Measurements from ENCODE around the gene MXRA5.

MXRA5 gene

GRCh38 chrX:3268829-3269228 lies 77.6 kb downstream of the MXRA5 start:
- ChIA-PET CTCF (no interaction called here), POLR2A (no interaction called here)
- Histone ChIP-seq H3K27me3 (replicated peaks in 2 of 5; ENCODE audit: control insufficient read depth in 4 of 5, insufficient read depth in 5 of 5, low read length in 4 of 5) (no peaks in the 10 kb centered on the region), H3K9me3 (ENCODE audit: control extremely low read depth in 1 of 5, control insufficient read depth in 4 of 5, insufficient read depth in 2 of 5, low read depth in 1 of 5, low read length in 4 of 5) (no peaks in the 10 kb centered on the region), H3K27ac (ENCODE audit: insufficient read depth in 1 of 2, low read depth in 1 of 2, low read length in 2 of 2, poor library complexity in 1 of 2, severe bottlenecking in 2 of 2) (no peak overlapping the region), H3K36me3 (ENCODE audit: control insufficient read depth in 4 of 4, insufficient read depth in 4 of 4, low read length in 3 of 4) (no peaks in the 10 kb centered on the region), H3K4me3 (ENCODE audit: control insufficient read depth in 1 of 7, extremely low read depth in 1 of 7, insufficient read depth in 4 of 7, low read depth in 2 of 7, low read length in 6 of 7) (no peak overlapping the region), H3K4me1 (ENCODE audit: control extremely low read depth in 1 of 4, control insufficient read depth in 4 of 4, insufficient read depth in 4 of 4, low read length in 3 of 4) (no peaks in the 10 kb centered on the region)
- DNase-seq = no peak
- WGBS (ENCODE audit: insufficient coverage) = 90% methylated on average over 3 of the region's 3 CpGs

- H3K36me3 ChIP-seq (ENCODE audit: control insufficient read depth in 4 of 4, insufficient read depth in 4 of 4, low read length in 3 of 4) = no peaks in the 10 kb centered on the region
- H3K27me3 ChIP-seq (replicated peaks in 2 of 5; ENCODE audit: control insufficient read depth in 4 of 5, insufficient read depth in 5 of 5, low read length in 4 of 5) = no peaks in the 10 kb centered on the region
- POLR2A ChIA-PET = no interaction called here
- peaks cover 0 to 4% (median 0%) of the 10 kb centered on the region in 5 experiments for H3K9me3 ChIP-seq (ENCODE audit: control extremely low read depth in 1 of 5, control insufficient read depth in 4 of 5, insufficient read depth in 2 of 5, low read depth in 1 of 5, low read length in 4 of 5)
- 74% methylated on average over 2 of the region's 2 CpGs for WGBS (ENCODE audit: insufficient coverage)
- CTCF ChIA-PET = no interaction called here
- no peak overlapping the region for H3K4me3 ChIP-seq (ENCODE audit: control insufficient read depth in 1 of 7, extremely low read depth in 1 of 7, insufficient read depth in 4 of 7, low read depth in 2 of 7, low read length in 6 of 7)
- no peaks in the 10 kb centered on the region for H3K4me1 ChIP-seq (ENCODE audit: control extremely low read depth in 1 of 4, control insufficient read depth in 4 of 4, insufficient read depth in 4 of 4, low read length in 3 of 4)
- no peak for DNase-seq
- H3K27ac ChIP-seq (ENCODE audit: insufficient read depth in 1 of 2, low read depth in 1 of 2, low read length in 2 of 2, poor library complexity in 1 of 2, severe bottlenecking in 2 of 2) = no peak overlapping the region
Observed at GRCh38 chrX:3263681-3264126, 82.7 kb downstream of the MXRA5 start.

- Histone ChIP-seq H3K27ac (ENCODE audit: insufficient read depth in 1 of 2, low read depth in 1 of 2, low read length in 2 of 2, poor library complexity in 1 of 2, severe bottlenecking in 2 of 2) (no peak overlapping the region), H3K9me3 (ENCODE audit: control extremely low read depth in 1 of 5, control insufficient read depth in 4 of 5, insufficient read depth in 2 of 5, low read depth in 1 of 5, low read length in 4 of 5) (peaks cover 0 to 4% (median 0%) of the 10 kb centered on the region in 5 experiments), H3K27me3 (replicated peaks in 2 of 5; ENCODE audit: control insufficient read depth in 4 of 5, insufficient read depth in 5 of 5, low read length in 4 of 5) (no peaks in the 10 kb centered on the region), H3K4me3 (ENCODE audit: control insufficient read depth in 1 of 7, extremely low read depth in 1 of 7, insufficient read depth in 4 of 7, low read depth in 2 of 7, low read length in 6 of 7) (no peak overlapping the region), H3K4me1 (ENCODE audit: control extremely low read depth in 1 of 4, control insufficient read depth in 4 of 4, insufficient read depth in 4 of 4, low read length in 3 of 4) (no peaks in the 10 kb centered on the region), H3K36me3 (ENCODE audit: control insufficient read depth in 4 of 4, insufficient read depth in 4 of 4, low read length in 3 of 4) (no peaks in the 10 kb centered on the region)
- WGBS (ENCODE audit: insufficient coverage) = no CpG with 5 or more reads among the region's 1 CpG
- ChIA-PET CTCF (no interaction called here), POLR2A (no interaction called here)
- no peak for DNase-seq
Observed at GRCh38 chrX:3262901-3263300, 83.6 kb downstream of the MXRA5 start.

Data from common myeloid progenitor, CD34-positive (primary cell).